PC-3 (cell line): ENCODE results near the gene DNHD1.

ENCODE experiments used
- EZH2 ChIP-seq: fragments of 300-600 bp; sonication (generic); IDR thresholded peaks from one replicate; pipeline ENCODE4 v1.6.1; 2017; ENCODE audit warnings: antibody characterized with exemption, mild to moderate bottlenecking, low read length; ENCODE audit not compliant: unreplicated experiment
- TF ChIP-seq, protein P1 (sequence below): fragments of 300-600 bp; sonication (generic); conservative IDR thresholded peaks from 2 replicates; pipeline ENCODE4 v1.5.1; 2017; ENCODE audit warnings: antibody characterized with exemption, low read depth, mild to moderate bottlenecking, low read length

DNA sequence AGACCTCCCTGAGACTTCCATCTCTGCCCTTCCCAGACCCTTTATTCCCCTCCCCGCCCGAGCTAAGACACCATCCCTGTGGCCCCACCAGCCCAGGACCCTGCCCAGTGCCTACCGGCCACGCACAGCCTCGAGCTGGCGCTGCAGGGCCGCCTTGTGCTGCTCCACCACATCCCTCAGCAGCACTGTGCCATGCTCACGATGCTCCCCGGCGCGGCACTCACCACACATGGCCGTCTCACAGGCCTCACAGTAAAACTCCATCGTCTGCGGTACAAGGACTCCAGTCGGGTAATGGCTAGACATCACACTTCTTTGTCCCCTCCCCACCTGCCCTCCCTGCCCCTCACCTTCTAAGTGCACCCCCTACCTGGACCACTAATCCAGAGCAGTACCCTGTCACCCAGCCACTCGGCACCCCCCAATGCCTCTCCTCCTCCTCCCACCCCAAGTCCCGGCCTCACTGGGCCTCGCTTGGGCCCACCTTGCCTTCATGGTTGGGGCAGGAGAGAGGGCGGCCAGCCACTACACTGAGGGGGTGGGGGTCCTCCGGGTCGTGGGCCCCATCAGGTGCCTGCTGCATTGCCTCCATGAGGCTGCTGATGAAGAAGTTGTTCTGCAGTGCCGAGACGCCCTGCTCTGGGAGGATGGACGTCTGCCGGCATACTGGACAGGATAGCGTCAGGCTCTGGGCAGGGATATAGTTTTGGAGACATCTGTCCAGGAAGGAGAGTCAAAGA, 39.3 kb upstream of the DNHD1 start:
- TF ChIP-seq, protein P1, sequence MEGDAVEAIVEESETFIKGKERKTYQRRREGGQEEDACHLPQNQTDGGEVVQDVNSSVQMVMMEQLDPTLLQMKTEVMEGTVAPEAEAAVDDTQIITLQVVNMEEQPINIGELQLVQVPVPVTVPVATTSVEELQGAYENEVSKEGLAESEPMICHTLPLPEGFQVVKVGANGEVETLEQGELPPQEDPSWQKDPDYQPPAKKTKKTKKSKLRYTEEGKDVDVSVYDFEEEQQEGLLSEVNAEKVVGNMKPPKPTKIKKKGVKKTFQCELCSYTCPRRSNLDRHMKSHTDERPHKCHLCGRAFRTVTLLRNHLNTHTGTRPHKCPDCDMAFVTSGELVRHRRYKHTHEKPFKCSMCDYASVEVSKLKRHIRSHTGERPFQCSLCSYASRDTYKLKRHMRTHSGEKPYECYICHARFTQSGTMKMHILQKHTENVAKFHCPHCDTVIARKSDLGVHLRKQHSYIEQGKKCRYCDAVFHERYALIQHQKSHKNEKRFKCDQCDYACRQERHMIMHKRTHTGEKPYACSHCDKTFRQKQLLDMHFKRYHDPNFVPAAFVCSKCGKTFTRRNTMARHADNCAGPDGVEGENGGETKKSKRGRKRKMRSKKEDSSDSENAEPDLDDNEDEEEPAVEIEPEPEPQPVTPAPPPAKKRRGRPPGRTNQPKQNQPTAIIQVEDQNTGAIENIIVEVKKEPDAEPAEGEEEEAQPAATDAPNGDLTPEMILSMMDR: no peak
- TF ChIP-seq EZH2: no peak
